HG02571 (cell line): ENCODE data around the gene ARHGAP20.
"Not testable (repeated sequence)": the region's sequence is repeated elsewhere in the genome, so short reads cannot be mapped to it uniquely, and the experiment has no call there.

Experiments used
- ATAC-seq: cut with Tn5 transposase; IDR thresholded peaks from one replicate; pipeline ENCODE4 v1.9.1; 2021; ENCODE audit warnings: mild to moderate bottlenecking, moderate library complexity; ENCODE audit not compliant: unreplicated experiment

Gene ARHGAP20

DNA sequence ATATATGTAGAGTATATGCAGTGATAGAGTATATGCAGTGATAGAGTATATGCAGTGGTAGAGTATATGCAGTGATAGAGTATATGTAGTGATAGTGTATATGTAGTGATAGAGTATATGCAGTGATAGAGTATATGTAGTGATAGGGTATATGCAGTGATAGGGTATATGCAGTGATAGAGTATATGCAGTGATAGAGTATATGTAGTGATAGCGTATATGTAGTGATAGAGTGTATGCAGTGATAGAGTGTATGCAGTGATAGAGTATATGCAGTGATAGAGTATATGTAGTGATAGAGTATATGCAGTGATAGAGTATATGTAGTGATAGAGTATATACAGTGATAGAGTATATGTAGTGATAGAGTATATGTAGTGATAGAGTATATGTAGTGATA lies 92.9 kb downstream of the ARHGAP20 start:
- ATAC-seq = not testable (repeated sequence)

DNA sequence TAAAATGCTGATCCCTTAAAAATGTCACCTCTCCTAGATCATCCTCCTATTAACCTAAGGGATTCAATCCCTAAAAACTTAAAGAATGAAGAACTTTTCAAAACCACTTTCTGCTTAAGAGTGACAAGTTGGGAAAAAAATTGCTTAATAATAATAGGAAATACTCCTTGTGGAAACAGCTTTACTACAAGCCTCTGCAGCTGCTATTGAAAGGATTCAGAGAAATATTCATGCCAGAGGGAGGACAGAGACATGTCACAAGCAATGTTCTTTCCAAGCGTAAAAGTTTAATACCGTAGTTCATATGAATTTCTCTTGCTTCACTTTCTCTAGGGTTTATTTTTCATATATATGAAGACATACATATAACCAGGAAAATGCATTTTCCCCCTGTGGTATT lies 98.2 kb downstream of the ARHGAP20 start:
- no peak for ATAC-seq

DNA sequence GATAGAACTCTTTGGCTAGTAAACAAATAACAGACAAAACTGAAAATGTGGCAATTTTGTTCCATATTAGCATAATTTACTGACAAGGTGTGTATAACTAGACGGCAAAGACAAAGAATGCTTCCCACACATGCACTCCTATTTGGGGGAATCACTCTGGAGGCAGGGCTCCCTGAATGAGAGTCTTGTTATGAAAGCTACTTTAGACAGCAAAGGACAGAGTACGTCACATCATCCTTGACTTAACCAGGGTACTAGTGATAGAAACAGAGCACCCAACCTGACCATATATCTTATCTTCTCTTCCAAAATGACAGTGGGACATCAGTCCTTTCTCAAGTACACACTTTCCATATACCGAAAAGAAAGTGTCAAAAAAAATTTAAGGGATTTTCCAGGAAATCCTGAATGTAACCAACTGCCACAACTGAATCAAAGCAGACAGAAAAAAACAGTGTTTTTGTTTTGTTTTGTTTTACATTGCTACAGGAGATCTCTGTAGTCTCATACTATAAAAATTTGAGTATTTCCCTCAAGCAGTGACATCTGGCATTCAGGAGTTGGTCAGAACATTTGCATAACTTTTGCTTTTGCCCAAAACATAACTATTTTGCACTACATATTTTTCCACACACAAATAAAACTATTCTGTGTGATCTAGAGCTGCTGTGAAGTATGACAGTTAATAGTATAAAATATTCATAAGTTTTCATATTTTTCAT lies 98.9 kb downstream of the ARHGAP20 start:
- ATAC-seq = no peak

DNA sequence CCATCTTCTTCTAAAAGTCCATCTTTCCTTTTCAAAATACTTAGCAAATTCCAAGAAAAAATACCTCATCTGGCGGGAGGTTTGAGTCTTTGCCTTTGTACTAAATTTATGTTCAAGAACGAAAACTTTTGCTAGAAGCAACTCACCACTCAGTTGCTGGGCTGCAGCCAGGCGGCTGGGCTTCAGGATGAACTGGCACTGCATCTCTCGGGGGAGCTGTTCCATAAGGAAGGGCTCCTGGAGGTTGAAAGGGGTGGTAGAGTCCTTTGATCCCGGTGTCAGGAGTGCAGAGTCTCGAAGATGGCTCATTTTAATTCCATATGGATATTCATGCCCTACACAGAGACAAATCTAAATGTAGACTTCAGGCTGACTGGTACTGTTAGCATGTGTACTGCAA lies 105.8 kb downstream of the ARHGAP20 start:
- no peak for ATAC-seq

DNA sequence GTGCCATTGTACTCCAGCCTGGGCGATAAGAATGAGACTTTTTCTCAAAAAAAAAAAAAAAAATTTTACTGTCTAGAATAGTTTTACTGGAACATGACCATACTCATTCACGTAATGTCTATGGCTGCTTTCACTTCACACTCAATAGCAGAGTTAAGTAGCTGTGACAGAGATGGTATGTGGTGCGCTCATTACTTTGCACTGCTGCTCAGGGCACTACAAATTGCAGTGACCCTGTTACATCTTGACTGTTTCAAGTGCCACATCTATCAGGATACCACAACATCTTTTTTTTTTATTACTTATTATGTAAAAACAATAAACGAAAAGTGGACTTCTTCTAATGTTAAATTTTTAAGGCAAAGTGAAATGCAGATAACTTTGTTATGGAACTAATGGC lies 110.3 kb downstream of the ARHGAP20 start:
- no peak for ATAC-seq

DNA sequence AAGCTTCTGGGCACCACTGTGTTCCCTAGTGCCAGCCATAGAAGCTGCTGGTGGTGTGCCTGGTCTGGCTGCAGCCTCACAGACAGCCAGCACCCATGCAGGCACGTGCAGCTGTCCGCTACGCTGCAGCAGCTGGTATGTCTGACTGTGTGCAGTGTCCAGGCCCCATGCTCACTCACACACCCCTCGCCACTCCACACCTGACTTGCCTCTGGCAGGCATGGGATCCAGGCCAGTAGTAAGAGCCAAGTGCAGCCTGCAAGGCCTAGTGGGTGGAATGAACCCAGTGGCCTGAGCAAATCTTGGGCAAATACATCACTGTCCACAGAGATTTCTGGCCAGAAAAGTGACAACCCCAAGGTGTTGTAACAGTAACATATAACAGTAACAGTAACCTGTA lies 111.9 kb downstream of the ARHGAP20 start:
- ATAC-seq = no peak

DNA sequence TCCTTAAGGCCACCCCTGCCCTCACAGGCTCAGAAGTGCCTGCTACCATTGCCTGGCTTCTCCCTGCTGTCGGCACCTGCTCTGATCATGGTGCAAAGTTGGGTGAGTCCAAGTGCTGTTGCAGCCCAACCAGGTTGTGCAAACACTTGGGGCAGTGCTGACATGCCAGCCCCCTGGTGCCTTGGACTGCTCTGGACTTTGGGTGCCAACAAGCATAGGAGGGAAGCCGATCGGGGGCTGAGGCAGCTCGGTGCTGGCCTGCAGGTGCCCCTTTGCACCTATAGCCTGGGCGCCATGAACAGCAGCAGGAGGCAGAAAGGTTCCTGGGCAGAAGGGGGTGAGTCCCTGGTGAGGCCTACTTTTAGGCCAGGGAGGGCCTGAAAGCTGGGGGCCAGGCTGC lies 113.0 kb downstream of the ARHGAP20 start:
- no peak for ATAC-seq

DNA sequence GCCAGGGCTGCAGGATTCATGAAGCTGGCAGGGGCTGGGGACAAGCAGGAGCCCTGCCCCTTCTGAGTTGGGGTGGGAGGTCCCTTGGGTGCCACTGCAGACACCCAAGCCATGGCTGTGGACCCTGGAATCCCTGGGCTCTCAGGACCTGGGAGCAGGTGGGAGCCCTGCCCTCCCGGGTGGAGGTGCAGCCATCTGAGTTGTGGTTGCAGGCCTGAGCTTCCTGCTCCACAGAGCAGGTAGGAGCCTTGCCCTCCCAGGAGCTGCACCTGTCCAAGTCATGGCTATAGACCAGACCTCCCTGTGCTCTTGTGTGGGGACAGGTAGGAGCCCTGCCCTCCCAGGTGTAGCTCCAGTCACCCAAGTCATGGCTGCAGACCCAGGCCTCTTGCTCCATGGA lies 113.5 kb downstream of the ARHGAP20 start:
- no peak for ATAC-seq

DNA sequence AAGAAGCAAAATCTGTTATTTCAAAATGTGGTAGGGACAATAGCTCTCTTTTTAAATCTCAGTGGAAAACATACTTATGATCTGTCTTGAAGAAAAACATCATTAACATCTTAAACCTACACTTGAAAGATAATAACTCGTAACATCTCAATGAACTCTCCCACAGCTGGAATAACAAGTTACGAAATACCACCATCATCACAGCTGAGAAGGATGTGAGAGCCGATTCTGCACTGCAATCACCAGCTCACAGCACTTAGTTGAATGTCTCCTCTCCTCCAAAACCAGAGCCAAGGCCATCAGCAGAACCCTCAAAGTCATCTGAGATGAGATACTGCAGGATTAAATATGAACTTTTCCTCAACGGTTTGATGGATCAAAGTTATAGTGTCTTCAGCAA lies 124.3 kb downstream of the ARHGAP20 start:
- no peak for ATAC-seq

DNA sequence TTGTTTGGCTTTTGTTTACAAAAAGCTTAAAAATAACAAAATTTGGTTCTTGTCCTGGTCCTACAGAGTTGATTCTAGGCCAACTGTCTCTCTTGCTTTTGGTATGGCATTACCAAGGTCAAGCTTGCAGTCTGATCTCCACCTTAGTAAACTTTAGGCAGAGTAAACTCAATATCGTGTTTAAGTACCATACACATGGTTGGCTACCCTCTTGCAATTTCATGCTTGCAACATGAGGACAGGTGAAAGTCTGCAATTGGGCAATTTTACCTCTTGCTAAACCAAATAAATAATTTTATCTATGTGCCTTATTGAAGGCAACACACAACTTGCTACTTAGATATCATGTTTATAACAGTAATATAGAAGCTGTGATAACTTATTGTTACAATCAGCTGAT lies 125.1 kb downstream of the ARHGAP20 start:
- ATAC-seq = no peak

DNA sequence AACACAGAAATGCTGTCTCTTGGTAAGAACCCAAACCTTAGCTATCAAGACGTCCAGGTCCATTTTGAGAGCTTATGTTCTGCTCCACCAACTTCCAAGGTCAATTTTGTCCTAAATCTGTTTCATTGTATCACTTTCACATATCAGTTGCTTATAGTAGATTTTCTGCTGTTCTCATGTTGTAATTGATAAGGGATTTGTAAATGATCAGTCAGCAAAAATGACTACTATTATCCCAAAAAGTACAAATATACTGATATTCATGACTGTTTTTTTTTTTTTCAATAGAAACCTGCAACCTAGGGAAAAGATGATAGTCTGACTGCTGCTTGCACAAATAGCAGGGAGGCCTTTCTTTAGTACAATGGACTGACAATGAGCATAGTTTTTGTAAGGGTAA lies 128.1 kb downstream of the ARHGAP20 start:
- ATAC-seq = no peak

DNA sequence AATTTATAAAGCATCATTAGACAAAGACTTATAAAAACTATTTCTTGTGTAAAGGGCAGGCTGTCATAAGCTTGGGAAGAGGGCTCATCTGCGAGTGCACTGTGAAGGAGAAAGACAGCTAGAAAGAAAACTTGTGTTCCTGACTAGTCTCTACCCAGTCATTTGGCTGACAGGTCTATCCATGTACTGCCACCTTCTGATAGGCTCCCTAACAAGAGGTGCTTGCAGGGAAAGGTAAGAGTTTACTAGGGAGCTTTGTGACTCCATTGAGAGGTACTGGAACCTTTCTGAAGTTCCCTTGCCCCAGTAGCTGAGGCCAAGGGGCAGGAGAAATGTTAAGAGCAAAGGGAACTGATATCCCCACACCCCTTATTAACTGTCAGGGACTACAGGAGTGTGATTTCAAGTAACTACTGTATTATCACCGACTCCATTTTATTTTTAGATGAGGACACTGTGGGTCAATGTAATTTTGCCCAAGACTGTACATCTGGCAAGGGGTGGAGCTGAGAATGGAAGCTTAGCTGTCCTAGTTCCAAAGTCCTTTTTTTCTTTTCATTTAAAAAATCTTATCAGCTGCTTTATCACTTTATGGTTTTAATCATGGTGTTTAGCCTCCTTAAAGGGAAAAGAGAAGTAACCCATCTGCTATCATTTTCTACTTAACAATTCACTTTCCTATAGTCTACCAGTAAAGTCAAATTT lies 129.4 kb downstream of the ARHGAP20 start:
- ATAC-seq = no peak

DNA sequence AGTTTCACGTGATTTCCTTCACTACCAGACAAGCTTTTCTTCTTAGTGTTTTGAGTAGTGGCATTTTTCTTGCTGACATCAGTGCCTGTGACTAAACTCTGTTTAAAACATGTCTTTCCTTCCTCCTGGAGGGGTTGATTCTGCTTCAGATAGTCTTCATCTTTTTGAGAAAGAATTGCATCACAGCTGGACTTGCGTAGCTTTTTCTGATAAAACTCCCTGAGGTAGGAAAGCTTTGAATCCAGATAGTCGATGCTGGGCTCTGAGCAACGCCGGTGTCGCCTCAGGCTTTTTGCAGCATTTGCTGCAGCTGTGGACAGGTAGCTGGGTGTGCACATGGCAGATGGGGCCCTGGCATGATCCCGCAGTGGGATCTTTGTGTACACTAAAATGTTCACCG lies 131.7 kb downstream of the ARHGAP20 start:
- no peak for ATAC-seq

DNA sequence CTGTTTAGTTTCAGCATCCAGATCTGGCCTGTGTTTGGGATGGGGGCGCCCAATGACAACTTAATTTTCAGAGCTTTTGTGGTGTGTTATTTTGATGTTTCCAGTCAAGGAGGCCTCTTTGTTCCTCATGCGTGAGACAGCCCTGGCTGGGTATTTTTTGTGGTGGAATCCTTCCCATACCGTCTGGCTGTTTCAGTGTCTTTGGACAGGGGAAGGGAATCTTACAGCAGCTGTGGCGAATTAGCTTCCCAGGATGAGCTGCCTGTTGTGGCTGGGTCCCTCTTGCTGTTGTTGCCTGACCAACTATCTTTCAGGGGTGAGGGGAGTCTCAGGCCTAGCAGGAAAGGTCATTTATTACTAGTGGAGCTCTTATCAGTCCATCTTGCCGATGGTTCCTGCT lies 138.8 kb downstream of the ARHGAP20 start:
- no peak for ATAC-seq

DNA sequence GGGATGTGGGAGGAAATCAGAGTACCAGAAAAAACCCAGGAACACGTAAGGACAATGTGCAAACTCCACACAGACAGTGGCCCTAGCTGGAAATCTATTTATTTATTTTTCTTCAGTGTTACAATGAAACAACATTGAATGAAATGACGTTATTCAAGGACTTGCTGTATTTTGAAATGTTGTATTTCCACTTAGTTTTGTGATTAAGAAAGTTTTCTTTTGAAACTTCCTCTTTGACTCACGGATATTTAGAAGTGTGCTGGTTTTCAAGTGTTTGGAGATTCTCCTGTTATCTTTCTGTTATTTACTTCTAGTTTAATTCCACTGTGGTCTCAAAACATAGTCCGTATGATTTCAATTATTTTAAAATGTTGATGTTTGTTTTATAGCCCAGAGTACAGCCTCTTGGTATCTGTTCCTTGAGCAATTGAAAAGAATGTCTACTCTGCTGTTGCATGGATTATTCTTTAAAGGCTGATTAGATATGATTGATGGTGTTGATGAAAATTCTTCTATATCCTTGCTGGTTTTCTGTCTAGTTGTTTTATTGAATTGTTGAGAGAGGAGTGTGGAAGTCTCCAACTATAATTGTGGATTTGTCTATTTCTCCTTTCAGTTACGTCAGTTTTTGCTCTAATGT lies 141.0 kb downstream of the ARHGAP20 start:
- ATAC-seq = no peak

DNA sequence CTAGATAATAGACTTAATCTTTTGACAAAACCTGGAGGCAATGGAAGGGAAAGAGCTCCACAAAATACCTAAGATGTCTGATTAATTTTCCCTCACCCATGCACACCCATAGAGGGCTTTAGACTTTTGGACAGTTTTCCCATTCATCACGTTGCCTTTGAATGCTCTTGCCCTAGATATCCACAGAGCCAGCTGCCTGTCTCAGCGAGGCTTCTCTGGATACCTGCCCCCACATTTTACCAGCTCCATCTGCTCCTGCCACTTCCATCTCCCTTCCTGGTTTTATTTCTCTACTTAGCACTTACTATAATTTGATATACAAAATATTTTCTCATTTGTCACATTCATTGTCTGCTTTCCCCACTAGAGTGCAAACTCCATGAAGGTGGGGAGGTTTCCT lies 145.7 kb downstream of the ARHGAP20 start:
- no peak for ATAC-seq

DNA sequence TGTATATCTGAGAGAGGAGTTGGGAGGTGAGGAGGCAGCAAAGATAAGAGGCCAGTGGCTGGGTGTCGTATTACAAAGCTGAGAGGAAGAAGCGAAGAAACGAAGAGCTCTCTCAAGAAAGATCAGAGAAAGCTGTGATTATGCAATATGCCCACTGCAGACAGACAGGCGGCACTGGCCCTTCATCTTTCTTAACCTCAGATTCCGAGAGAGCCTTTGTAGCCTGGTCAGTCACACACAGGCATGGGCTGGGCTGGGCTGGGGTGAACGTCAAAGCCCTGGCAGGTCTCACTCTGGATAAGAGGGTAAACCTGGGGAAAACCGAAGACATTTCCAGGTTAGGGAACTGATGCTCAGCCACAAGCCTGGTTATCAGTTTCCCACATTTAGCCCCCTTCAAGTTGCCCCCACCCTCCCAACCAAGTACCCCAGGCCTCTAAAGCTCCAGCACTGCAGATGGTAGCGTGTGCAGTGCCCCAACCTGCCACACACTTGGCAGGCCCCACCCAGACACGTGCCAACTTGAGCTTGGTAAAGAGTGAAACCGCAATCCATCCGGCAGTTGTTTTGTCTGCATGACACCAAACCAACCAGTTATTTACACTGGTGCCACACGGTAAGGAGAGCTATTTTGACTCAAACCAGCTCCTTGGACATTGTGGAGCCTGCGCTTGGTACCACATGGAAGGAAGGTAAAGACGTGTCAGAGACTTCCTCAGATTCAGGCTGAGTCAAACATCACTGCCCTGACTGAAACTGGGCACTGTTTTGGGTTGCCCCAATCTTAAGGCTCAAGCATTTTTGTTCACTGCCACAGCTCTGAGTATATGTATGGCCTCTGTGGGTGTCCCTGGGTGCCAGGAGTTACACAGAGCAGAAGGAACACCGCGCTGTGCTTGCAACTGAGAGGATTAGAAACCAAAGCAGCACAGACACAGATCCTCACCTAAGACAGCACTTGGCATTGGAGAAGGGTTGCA lies 146.6 kb downstream of the ARHGAP20 start:
- no peak for ATAC-seq

DNA sequence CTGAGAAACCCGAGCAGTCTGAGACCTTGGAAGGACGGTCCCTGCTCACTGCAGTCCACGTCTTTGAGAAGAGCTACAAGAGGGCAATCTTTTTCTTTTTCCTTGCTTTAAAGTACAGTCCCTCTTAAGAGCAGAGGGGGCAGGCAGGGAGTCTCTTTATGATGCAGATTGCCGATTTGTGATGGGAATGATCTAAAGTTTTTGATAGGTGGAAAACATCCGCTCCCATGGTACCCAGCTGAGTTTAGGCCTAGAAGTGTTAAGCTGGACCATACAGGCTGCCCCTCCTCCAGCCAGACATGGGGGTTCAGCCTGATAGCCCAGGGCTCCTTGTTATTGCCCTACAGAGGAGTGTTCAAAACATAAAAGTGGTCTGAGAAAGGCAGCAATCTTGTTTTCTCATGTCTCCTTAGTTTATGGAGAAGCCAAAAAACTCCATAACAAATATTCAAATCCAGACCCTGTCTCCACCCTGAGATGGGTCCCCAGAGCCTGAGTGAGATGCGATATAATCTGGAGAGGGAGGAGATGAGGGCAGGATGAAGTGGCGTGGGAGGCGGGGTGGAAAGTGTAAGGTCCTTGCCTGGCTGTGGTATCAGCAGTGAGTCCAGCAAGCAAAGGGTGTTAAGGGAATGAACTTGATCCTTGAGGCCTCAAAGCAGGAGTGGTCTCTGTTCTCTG lies 147.4 kb downstream of the ARHGAP20 start:
- ATAC-seq = no peak

DNA sequence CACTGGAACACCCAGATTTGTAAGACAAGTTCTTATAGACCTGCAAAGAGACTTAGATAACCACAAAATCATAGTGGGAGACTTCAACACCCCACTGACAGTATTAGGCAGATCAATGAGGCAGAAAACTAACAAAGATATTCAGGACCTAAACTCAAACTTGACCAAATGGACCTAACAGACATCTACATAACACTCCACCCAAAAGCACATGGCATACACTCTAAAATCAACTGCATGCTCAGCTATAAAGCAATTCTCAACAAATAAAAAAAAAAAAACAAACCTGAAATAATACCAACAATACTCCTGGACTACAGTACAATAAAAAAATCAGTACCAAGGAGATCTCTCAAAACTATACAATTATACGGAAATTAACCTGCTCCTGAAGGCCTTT lies 167.5 kb downstream of the ARHGAP20 start:
- ATAC-seq = no peak

DNA sequence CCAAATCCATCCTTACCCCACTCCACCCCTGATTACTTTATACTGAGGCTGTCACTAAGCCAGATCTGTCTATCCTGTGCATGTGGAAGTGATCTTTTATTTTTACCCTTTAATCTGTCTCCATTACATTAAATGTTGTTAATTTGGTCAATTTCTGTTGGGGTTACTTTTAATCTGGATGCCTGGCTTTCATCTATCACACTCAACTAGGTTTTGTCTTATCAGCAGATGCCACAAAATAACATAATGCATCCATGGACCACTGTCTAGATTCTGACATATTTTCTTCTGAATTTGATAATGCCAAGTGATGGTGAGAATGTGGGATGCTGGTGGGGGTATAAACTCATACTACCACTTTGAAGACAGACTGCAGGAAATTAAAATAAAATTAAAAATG lies 174.1 kb downstream of the ARHGAP20 start:
- no peak for ATAC-seq
